SK-N-SH (cell line): ENCODE results near the gene CHEK2. TPM values are rescaled to one million over a fixed set of nuclear protein-coding genes. Genes with fewer than 3 reads are reported as not detected.

Experiments used
- CTCF ChIA-PET: fragments of 300-600, 350-600 bp; formaldehyde crosslinking; extraction: SDS; loops from one replicate; lab custom pipeline; 2021; lab: Yijun Ruan, JAX
- POLR2A ChIA-PET: fragments of 350-600 bp; sonication (Branson Sonifier 250); formaldehyde crosslinking; extraction: SDS; loops from one replicate; lab custom pipeline; 2020; ENCODE audit warnings: antibody characterized with exemption, inconsistent platforms; lab: Yijun Ruan, JAX
- DNase-seq: peaks from one replicate; pipeline ENCODE4 v3.0.0; 2012
- H2AFZ ChIP-seq: fragments of 200-600 bp; sonication (generic); 2 replicates; pipeline ENCODE4 v1.8.1; 2016; ENCODE audit warnings: antibody characterized with exemption, mild to moderate bottlenecking, low read depth
- H3F3A ChIP-seq: fragments of 200-600 bp; sonication (generic); replicated peaks from 2 replicates; pipeline ENCODE3; 2016; ENCODE audit warnings: antibody characterized with exemption, mild to moderate bottlenecking; ENCODE audit not compliant: insufficient read depth
- H3K27ac ChIP-seq, 2 experiments: fragments of 200-500 bp in 1 of 2; fragments of 200-600 bp in 1 of 2; sonication (Bioruptor generic) in 1 of 2; sonication (generic), shearing (Covaris generic) in 1 of 2; 2 replicates each; pipeline versions ENCODE4 v1.5.1 to v1.6.1; 2014 to 2016; ENCODE audit warnings: low read depth in 2 of 2, inconsistent platforms in 1 of 2, low read length in 1 of 2, mild to moderate bottlenecking in 1 of 2, mixed read lengths in 1 of 2
- H3K27me3 ChIP-seq: fragments of 200-600 bp; sonication (generic), shearing (Covaris generic); 2 replicates; pipeline ENCODE4 v1.6.1; 2016; ENCODE audit warnings: mixed run types; ENCODE audit not compliant: insufficient read depth
- H3K36me3 ChIP-seq, 2 experiments: fragments of 200-500 bp in 1 of 2; fragments of 200-600 bp in 1 of 2; sonication (Bioruptor generic) in 1 of 2; sonication (generic) in 1 of 2; replicated peaks in 1 of 2; 2 replicates each; pipeline versions ENCODE3 to v1.5.1; 2014 to 2016; ENCODE audit warnings: low read length in 1 of 2, mild to moderate bottlenecking in 1 of 2; ENCODE audit not compliant: insufficient read depth in 2 of 2, control insufficient read depth in 1 of 2
- H3K4me1 ChIP-seq, 2 experiments: fragments of 200-500 bp in 1 of 2; fragments of 200-600 bp in 1 of 2; sonication (Bioruptor generic) in 1 of 2; sonication (generic), shearing (Covaris generic) in 1 of 2; 2 replicates each; pipeline versions ENCODE4 v1.5.1 to v1.6.1; 2014 to 2016; ENCODE audit warnings: low read depth in 1 of 2, low read length in 1 of 2, mixed run types in 1 of 2; ENCODE audit not compliant: insufficient read depth in 2 of 2, control insufficient read depth in 1 of 2
- H3K4me2 ChIP-seq: fragments of 200-600 bp; sonication (generic), shearing (Covaris generic); 2 replicates; pipeline ENCODE4 v1.6.1; 2017; ENCODE audit warnings: mixed run types
- H3K4me3 ChIP-seq, 2 experiments: fragments of 200-500 bp in 1 of 2; fragments of 200-600 bp in 1 of 2; sonication (Bioruptor generic) in 1 of 2; sonication (generic), shearing (Covaris generic) in 1 of 2; 2 replicates each; pipeline versions ENCODE4 v1.5.1 to v1.8.1; 2014 to 2016; ENCODE audit warnings: low read depth in 2 of 2, inconsistent platforms in 1 of 2, low read length in 1 of 2, mild to moderate bottlenecking in 1 of 2, mixed read lengths in 1 of 2, moderate library complexity in 1 of 2
- H3K79me2 ChIP-seq: fragments of 200-600 bp; sonication (generic); 2 replicates; pipeline ENCODE4 v1.8.1; 2017; ENCODE audit warnings: mild to moderate bottlenecking; ENCODE audit not compliant: insufficient read depth
- H3K9ac ChIP-seq: fragments of 200-600 bp; sonication (generic); 2 replicates; pipeline ENCODE4 v1.6.1; 2017; ENCODE audit warnings: mixed run types
- H3K9me2 ChIP-seq: fragments of 200-600 bp; sonication (generic); 2 replicates; pipeline ENCODE4 v1.6.1; 2017; ENCODE audit warnings: mixed run types
- H3K9me3 ChIP-seq: fragments of 200-600 bp; sonication (generic); 2 replicates; pipeline ENCODE4 v1.6.1; 2017; ENCODE audit warnings: mixed run types, mild to moderate bottlenecking, moderate library complexity
- H4K20me1 ChIP-seq: fragments of 200-600 bp; sonication (generic); 2 replicates; pipeline ENCODE4 v1.6.1; 2017; ENCODE audit warnings: mild to moderate bottlenecking, mixed run types; ENCODE audit not compliant: insufficient read depth
- EP300 ChIP-seq, 2 experiments: IDR thresholded peaks; 2 replicates each; pipeline versions ENCODE4 v1.4.0 to v1.6.1; 2012; ENCODE audit warnings: borderline replicate concordance in 1 of 2, low read depth in 1 of 2, low read length in 1 of 2
- FOSL2 ChIP-seq: IDR thresholded peaks from 2 replicates; pipeline ENCODE4 v1.4.0; 2012; ENCODE audit warnings: low read depth, mild to moderate bottlenecking, moderate library complexity, borderline replicate concordance
- FOXJ3 ChIP-seq: sonication (generic); formaldehyde crosslinking; IDR thresholded peaks from 2 replicates; pipeline ENCODE4 v1.5.1; 2020; ENCODE audit warnings: mild to moderate bottlenecking, missing genetic modification reagents
- FOXM1 ChIP-seq: IDR thresholded peaks from 2 replicates; pipeline ENCODE4 v1.4.0; 2012; ENCODE audit warnings: low read depth, mild to moderate bottlenecking
- GABPA ChIP-seq: IDR thresholded peaks from 2 replicates; pipeline ENCODE4 v1.4.0; 2012; ENCODE audit warnings: low read depth, mild to moderate bottlenecking
- IRF3 ChIP-seq: fragments of 150-350 bp; IDR thresholded peaks from 2 replicates; pipeline ENCODE4 v1.6.1; 2016; ENCODE audit warnings: mild to moderate bottlenecking, low read depth, low read length
- MAX ChIP-seq: IDR thresholded peaks from 2 replicates; pipeline ENCODE4 v1.4.0; 2012; ENCODE audit warnings: low read depth
- MEF2A ChIP-seq: IDR thresholded peaks from 2 replicates; pipeline ENCODE4 v1.4.0; 2012; ENCODE audit warnings: low read depth, borderline replicate concordance
- MXI1 ChIP-seq: IDR thresholded peaks from 2 replicates; pipeline ENCODE4 v1.6.1; 2012; ENCODE audit warnings: mild to moderate bottlenecking, low read depth, low read length, improper control_type of control experiment
- NFIC ChIP-seq: IDR thresholded peaks from 2 replicates; pipeline ENCODE4 v1.4.0; 2012; ENCODE audit warnings: borderline replicate concordance
- NRF1 ChIP-seq: IDR thresholded peaks from 2 replicates; pipeline ENCODE4 v1.6.1; 2012; ENCODE audit warnings: low read depth, mild to moderate bottlenecking, low read length
- PBX3 ChIP-seq: IDR thresholded peaks from 2 replicates; pipeline ENCODE4; 2012
- POLR2AphosphoS5 ChIP-seq: IDR thresholded peaks from 2 replicates; pipeline ENCODE4 v1.6.1; 2012; ENCODE audit warnings: low read depth, low read length
- RCOR1 ChIP-seq: fragments of 150-350 bp; IDR thresholded peaks from 2 replicates; pipeline ENCODE4 v1.6.1; 2017; ENCODE audit warnings: antibody characterized with exemption, low read length
- REST ChIP-seq: IDR thresholded peaks from 2 replicates; pipeline ENCODE4 v1.6.1; 2012; ENCODE audit warnings: mild to moderate bottlenecking, low read depth, low read length, moderate library complexity
- RFX5 ChIP-seq: IDR thresholded peaks from 2 replicates; pipeline ENCODE4 v1.6.1; 2012; ENCODE audit warnings: mild to moderate bottlenecking, improper control_type of control experiment, low read length
- SMC3 ChIP-seq: IDR thresholded peaks from 2 replicates; pipeline ENCODE4 v1.6.1; 2012; ENCODE audit warnings: low read depth, low read length, improper control_type of control experiment
- TCF12 ChIP-seq: IDR thresholded peaks from 2 replicates; pipeline ENCODE4 v1.4.0; 2012
- USF2 ChIP-seq: fragments of 150-350 bp; IDR thresholded peaks from 2 replicates; pipeline ENCODE4 v1.6.1; 2017; ENCODE audit warnings: antibody characterized with exemption, low read length, low read depth, borderline replicate concordance
- WGBS: methylation state at CpG from one replicate; pipeline ENCODE4 v1.1.6; 2017; ENCODE audit warnings: low lambda C conversion rate; 5-methylcytosine and 5-hydroxymethylcytosine counted together
- polyA plus RNA-seq, 3 experiments: library from polyadenylated mRNA; depleted of rRNA; stranded (reverse); fragments of >200 nt; gene quantifications; 2 replicates each; pipeline ENCODE4 v1.2.3, GENCODE V29; 2012

CHEK2 gene
- polyA plus RNA-seq, 1 of the 3 experiments (the other 2 are of a cell fraction): 12.0 TPM

GRCh38 chr22:28734393-28734792 lies 7.2 kb downstream of the CHEK2 start:
- WGBS: 96% methylated on average over 6 of the region's 6 CpGs
- no peak for DNase-seq
- no peaks in the 10 kb centered on the region for H3K4me1 ChIP-seq
- POLR2A ChIA-PET: interaction anchor here (0.5 kb wide), 1 partner anchor 40 kb away, joined by 4 read pairs; no protein-coding TSS in a partner anchor
- H3K27ac ChIP-seq: no peak overlapping the region
- no peaks in the 10 kb centered on the region for H3K9me2 ChIP-seq
- no peaks in the 10 kb centered on the region for H3K27me3 ChIP-seq
- no peak overlapping the region for H2AFZ ChIP-seq
- CTCF ChIA-PET: interaction anchor here (1.0 kb wide), 1 partner anchor 95 kb away, joined by 3 read pairs; no protein-coding TSS in a partner anchor
- peaks cover 10% of the 10 kb centered on the region; the same call in 1 of the 2 replicates for H3K79me2 ChIP-seq
- no peak overlapping the region for H3K9ac ChIP-seq
- H3F3A ChIP-seq: peaks cover 3% of the 10 kb centered on the region
- no peaks in the 10 kb centered on the region for H4K20me1 ChIP-seq
- no peak overlapping the region for H3K4me3 ChIP-seq
- no peak overlapping the region for H3K4me2 ChIP-seq
- H3K36me3 ChIP-seq: peaks cover 0 to 3% of the 10 kb centered on the region in 2 experiments
- H3K9me3 ChIP-seq: no peaks in the 10 kb centered on the region
- TF ChIP-seq RCOR1 (no peak), REST (no peak), NRF1 (no peak), POLR2AphosphoS5 (no peak), USF2 (no peak), MAX (no peak), RFX5 (no peak), TCF12 (no peak), MEF2A (no peak), NFIC (no peak), FOXM1 (no peak), FOSL2 (no peak), MXI1 (no peak), EP300 (IDR thresholded peaks at IDR 0.05; ENCODE audit: borderline replicate concordance in 1 of 2, low read depth in 1 of 2, low read length in 1 of 2) (no peak), PBX3 (no peak), FOXJ3 (CRISPR knock-in tag) (no peak), IRF3 (no peak), SMC3 (no peak), GABPA (no peak)
